ENCODE measurements around the gene MINDY3.
"Not testable (repeated sequence)": the region's sequence is repeated elsewhere in the genome, so short reads cannot be mapped to it uniquely, and the experiment has no call there.

Gene MINDY3

GRCh38 chr10:15857107-15857575 is 3.2 kb downstream of the MINDY3 start:
- no peak for DNase-seq (ENCODE audit: low read depth in 1 of 2, low spot score in 1 of 2)

DNA sequence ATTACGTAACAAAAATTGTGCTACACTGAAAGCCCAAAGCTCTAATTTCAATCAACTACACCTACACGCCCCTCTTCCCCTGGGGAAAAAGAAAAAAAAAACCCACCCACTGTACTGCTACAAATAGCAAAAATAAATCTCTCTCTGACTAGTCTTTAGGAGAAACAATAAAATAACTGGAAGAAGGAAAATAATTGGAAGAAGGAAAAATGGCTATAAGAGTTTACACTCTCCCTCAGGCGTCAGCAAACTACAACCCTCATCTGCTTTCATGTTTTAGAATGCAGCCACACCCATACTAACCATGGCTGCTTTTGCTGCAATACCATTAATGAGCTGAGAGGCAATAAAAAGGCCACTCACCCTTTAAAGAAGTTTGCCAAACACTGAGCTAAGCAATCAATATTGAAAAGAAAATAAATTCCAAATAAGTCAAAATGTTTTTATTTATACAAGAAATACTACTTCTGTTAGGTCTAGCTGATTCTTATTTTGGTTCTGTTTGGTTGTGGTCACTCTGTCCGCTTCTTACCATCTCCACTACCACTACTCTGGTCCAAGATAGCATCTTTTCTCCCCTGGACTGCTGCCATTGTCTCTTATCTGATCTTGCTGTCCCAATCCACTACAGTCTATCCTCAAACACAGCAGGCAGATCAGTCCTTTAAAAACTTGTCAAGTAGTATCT is 3.8 kb downstream of the MINDY3 start:
- DNase-seq (ENCODE audit: low read depth in 1 of 2, low spot score in 1 of 2) = no peak

GRCh38 chr10:15853800-15854199 is 6.5 kb downstream of the MINDY3 start:
- DNase-seq (ENCODE audit: low read depth in 1 of 2, low spot score in 1 of 2) = no peak

DNA sequence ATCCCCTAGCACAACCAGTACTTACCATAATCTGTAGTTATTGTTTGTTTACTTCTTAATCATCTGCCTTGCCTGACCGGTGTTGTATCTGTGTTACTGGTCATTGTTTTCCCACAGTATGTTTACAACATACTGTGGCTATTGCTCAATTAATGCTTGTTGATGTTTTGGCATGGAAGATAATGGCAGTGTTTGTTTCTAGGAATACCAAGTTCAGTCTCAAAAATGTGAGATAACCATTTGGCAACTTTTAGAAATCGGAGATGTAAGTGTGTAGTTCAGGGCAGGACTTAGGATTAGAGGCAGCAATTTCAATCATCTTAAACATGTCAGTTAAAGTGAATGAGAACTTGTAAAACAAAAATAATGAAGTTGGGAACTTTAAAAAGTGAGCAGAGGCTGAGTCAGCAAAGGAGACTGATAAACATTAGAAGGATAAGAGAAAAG is 8.2 kb downstream of the MINDY3 start:
- DNase-seq (ENCODE audit: low read depth in 1 of 2, low spot score in 1 of 2) = no peak

DNA sequence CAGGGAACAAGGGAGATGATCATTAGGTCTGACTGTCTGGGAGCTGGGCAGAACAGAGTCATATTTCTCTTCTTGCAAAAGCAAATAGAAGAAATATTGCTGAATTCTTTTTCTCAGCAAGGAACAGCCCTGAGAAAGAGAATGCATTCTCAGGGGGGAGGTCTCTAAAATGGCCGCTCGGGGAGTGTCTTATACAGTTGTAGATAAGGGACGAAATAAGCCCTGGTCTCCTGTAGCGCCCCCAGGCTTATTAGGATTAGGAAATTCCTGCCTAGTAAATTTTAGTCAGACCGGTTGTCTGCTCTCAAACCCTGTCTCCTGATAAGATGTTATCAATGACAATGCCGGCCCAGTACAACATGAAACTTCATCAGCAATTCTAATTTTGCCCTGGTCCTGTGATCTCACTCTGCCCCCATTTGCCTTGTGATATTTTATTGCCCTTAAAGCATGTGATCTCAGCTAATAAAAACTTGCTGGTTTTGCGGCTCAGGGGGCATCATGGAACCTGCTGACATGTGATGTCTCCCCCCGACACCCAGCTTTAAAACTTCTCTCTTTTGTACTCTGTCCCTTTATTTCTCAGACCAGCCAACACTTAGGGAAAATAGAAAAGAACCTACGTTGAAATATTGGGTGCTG is 9.8 kb downstream of the MINDY3 start:
- not testable (repeated sequence) for DNase-seq (ENCODE audit: low read depth in 1 of 2, low spot score in 1 of 2)

- DNase-seq (ENCODE audit: low read depth in 1 of 2, low spot score in 1 of 2) = no peak
Observed at GRCh38 chr10:15849316-15849715, 11.0 kb downstream of the MINDY3 start.

DNA sequence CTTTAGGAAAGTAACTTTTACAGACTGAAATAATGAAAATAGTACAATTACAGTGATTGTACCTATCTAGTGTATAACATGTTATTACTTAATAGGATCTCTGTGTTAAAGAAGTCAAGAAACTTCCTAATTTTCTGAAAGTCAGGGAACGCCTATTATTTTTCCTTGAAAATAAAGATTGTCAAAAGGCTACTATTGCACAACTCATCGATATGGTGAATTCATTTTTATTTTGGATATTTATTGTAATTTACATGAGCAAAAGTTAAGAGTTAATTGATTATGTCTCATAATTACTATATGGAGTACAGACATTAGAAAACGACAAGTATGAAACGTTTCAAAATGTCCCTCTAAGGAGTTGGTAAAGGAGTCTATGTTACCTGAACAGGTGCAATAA is 12.8 kb downstream of the MINDY3 start:
- DNase-seq (ENCODE audit: low read depth in 1 of 2, low spot score in 1 of 2) = no peak

DNA sequence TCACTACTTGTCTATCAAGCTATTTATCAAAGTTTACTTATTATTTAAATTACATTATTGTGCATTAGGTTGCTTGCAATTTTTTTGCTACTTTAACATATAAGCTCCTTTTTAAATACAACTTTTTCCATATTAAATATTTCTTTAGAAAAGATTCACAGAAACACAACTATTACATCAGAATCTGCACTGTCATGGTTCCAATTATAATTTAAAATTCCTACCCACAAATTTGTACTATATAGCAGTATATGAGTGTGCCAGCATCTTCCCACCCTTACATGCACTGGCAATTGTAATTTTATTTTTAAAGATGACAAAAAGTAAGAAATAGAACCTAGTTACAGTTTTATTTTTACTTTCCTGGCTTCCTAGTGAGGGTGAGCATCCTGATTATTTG is 15.8 kb downstream of the MINDY3 start:
- no peak for DNase-seq (ENCODE audit: low read depth in 1 of 2, low spot score in 1 of 2)

DNA sequence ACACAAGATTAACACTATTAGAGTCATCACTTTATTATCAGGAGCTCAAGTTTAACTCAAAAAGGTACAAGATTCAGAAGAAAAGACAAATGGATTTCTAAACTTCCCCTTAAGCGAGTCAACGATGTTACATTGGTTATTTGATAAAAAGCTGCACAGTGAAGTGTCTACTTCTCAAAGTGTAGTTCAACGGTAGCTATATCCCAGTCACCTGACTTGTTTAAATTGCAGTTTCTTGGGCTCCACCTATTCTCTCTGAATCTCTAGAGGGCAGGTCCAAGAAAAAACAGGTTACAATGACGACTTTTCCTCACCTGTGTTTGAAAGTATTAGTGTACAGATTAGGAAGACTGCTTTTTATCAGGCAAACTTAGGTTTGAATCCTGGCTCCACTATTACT is 16.6 kb downstream of the MINDY3 start:
- no peak for DNase-seq (ENCODE audit: low read depth in 1 of 2, low spot score in 1 of 2)

DNA sequence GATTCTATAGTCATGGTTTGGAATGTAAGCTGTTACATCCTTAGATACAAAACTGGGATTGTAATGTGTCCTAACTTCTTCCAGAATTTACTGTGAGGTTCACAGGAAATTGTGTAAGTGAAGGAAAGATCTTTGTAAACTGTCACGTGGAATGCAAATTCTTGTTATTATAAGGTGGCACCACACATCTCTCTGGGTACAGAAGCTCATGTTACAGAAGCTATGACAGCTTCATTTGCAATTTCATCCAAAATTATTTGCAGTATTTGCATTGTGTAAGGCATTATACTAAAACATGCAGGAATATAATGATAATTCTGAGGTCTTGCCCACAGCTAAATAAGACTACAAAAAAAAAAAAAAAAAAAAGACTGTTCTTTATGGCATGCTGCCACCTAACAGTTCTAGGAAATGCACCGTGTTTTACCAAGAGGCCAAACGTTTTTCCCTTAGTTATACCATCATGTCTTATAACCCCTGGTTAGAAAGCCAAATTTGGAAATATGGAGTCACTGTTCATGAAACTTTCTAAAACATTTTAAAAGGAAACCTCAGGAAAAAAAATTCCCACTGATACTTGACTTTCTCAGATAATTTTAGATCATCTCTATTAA is 17.6 kb downstream of the MINDY3 start:
- DNase-seq (ENCODE audit: low read depth in 1 of 2, low spot score in 1 of 2) = no peak

- no peak for DNase-seq (ENCODE audit: low read depth in 1 of 2, low spot score in 1 of 2)
Observed at GRCh38 chr10:15841696-15842095, 18.6 kb downstream of the MINDY3 start.

DNA sequence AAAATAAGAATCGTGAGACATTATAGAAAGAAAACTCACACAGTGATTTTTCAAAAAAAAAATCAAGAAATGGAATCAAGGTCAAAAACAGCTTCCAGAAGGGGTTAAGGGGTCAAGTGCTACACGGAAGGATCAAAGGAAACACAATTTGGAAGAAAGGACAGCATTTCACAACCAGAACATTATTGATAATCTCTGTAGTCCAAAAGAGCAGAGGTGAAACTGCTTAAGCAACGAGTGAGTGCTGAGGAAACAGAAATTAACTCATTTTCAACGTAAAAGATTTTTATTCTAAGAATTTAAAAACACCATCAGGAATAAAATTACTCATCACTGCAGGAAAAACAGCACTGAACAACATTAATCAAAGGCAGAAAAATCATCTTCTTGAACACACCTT is 23.5 kb downstream of the MINDY3 start:
- no peak for DNase-seq (ENCODE audit: low read depth in 1 of 2, low spot score in 1 of 2)

- no peak for DNase-seq (ENCODE audit: low read depth in 1 of 2, low spot score in 1 of 2)
Observed at GRCh38 chr10:15829495-15829894, 30.8 kb downstream of the MINDY3 start.

- no peak for DNase-seq (ENCODE audit: low read depth in 1 of 2, low spot score in 1 of 2)
Observed at GRCh38 chr10:15824498-15824897, 35.8 kb downstream of the MINDY3 start.

DNA sequence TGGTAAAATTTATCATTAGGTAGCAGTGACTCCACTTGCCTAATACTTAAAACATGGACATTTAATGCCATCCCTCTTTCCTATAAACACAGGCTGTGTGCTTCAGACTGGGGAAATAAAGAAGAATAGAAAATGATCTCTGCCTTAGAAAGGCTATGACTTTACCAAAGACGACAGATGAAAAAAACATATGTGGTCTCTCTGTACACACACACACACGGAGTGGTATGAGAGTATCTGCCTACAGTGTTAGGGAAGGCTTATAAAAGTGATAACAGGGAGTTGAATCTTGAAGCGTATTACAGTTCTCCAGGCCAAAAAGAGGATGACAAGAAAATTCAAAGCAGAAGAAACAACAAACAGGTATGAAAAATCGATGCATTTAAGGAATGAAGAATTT is 38.2 kb downstream of the MINDY3 start:
- DNase-seq (ENCODE audit: low read depth in 1 of 2, low spot score in 1 of 2) = no peak

GRCh38 chr10:15821046-15821683 is 39.1 kb downstream of the MINDY3 start:
- no peak for DNase-seq (ENCODE audit: low read depth in 1 of 2, low spot score in 1 of 2)

- no peak for DNase-seq (ENCODE audit: low read depth in 1 of 2, low spot score in 1 of 2)
Observed at GRCh38 chr10:15817409-15818046, 42.8 kb downstream of the MINDY3 start.

GRCh38 chr10:15815242-15815885 is 44.9 kb downstream of the MINDY3 start:
- DNase-seq (ENCODE audit: low read depth in 1 of 2, low spot score in 1 of 2) = no peak

DNA sequence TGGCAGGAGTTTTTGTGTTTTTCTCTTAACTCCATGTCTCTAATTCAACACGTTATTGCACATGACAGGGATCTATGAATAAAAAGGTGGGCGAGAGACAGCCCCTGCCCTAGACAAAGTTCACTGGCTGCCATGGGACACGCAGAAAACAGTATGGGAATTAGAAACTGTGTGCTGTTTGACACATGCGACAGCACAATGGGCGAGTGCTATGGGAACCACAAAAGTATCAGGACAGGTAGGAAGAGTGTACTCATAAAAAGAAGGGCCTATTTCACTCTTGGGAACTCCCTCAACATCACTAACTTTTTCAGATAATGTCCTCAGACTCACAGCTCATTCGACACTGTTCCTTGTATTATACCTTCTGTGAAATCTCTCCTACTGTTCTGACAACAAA is 45.7 kb downstream of the MINDY3 start:
- no peak for DNase-seq (ENCODE audit: low read depth in 1 of 2, low spot score in 1 of 2)

DNA sequence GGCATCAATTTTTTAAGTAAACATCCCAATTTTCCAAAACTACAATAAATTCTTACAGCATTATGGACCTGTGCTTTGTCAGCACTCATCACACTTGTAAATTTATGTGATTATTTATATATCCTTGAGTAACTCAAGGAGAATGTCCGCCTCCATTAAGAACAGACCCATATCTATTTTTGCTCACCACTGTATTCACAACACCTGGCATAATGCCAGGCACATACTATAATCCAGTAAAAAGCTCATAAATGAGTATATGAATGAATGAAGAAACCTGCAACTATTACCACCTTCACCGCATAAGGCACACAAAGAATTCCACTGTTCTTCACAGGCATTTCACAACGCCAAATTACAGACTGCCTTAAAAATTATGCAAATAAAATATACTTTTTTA is 46.9 kb downstream of the MINDY3 start:
- DNase-seq (ENCODE audit: low read depth in 1 of 2, low spot score in 1 of 2) = no peak

DNA sequence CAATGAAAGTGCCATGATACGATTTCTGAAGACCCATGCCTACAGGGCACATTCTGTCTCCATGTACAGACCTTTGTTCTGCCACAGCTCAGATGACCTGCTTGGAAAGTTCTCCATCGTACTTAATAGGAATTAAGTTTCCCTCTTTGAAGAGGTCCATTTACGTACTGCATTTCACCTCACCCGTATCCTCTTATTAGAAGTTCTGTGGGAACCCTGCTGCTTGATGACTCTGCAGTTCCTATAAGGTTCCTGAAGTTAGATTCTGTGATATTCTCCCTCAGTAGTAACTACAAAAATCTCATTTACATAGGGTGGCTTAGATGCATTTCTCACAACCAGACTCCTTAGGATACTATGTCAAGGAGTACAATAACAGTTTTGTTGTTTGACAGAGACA is 50.9 kb downstream of the MINDY3 start:
- DNase-seq (ENCODE audit: low read depth in 1 of 2, low spot score in 1 of 2) = no peak
